ENCODE data around the gene C19orf33. TPM values are rescaled to one million over a fixed set of nuclear protein-coding genes. Genes with fewer than 3 reads are reported as not detected.

C19orf33 gene
- total and polyA plus RNA-seq, 2 of the 8 experiments (the other 6 are each of a cell fraction or from before 2014, with no cell fraction given): 6.0 to 36.0 TPM

- TF ChIP-seq RNF2 (IDR thresholded peaks at IDR 0.05; ENCODE audit: borderline replicate concordance, low read depth, low read length, missing control alignments, poor library complexity, severe bottlenecking): no peak
Observed at GRCh38 chr19:38285567-38285966, 18.5 kb upstream of the C19orf33 start (continued).

All from H1 (cell line).